Mucosa of descending colon (tissue), 3 donors: Measurements from ENCODE around the gene CBR4. TPM values are rescaled to one million over a fixed set of nuclear protein-coding genes. Genes with fewer than 3 reads are reported as not detected.

Experiments used
- ATAC-seq: fragments of 200-7000 bp; cut with Tn5 transposase; one replicate; pipeline ENCODE4 v1.9.1; 2020; ENCODE audit warnings: mild to moderate bottlenecking, moderate library complexity
- DNase-seq, 3 donors: peaks; one replicate each; pipeline ENCODE4 v3.0.0-alpha.2; 2020
- H3K36me3 ChIP-seq: fragments of 200-600 bp; one replicate; pipeline ENCODE4 v1.8.0; 2021; ENCODE audit warnings: low read depth, mild to moderate bottlenecking
- H3K4me1 ChIP-seq: fragments of 200-600 bp; one replicate; pipeline ENCODE4 v1.8.0; 2021; ENCODE audit warnings: low read depth, mild to moderate bottlenecking
- H3K4me3 ChIP-seq: fragments of 200-600 bp; one replicate; pipeline ENCODE4 v1.8.0; 2021; ENCODE audit warnings: mild to moderate bottlenecking
- H3K9me3 ChIP-seq: fragments of 200-600 bp; one replicate; pipeline ENCODE4 v1.8.0; 2021; ENCODE audit warnings: mild to moderate bottlenecking
- CTCF ChIP-seq: fragments of 200-600 bp; IDR thresholded peaks from one replicate; pipeline ENCODE4 v1.8.0; 2022; ENCODE audit warnings: antibody characterized with exemption, mild to moderate bottlenecking
- intact Hi-C, 2 donors: fragments of 100-400 bp; cut with DNase I in 1 of 2; cut with micrococcal nuclease in 1 of 2; formaldehyde crosslinking; loops; one replicate each; pipeline versions ENCODE4 v1.11.0 to v1.11.1; 2022; cut with DNase I, micrococcal nuclease
- total RNA-seq, 3 donors: library from RNA; stranded (reverse); fragmentation: NEBNext Ultra II Directional in 2 of 3; extraction: Animal tissue kit (Norgen Biotek cat#: 25700) in 2 of 3; gene quantifications; one replicate each; pipeline versions ENCODE4 v1.2.1 to v1.2.4, GENCODE V29; 2021 to 2023
- donor health status: DM: no; HTN: no; CAD: no; lungs with moderate emphysema.
- donor health status: DM: no; HTN: no; CAD: no.
- donor health status: DM: no; HTN: yes; CAD: no.

Gene CBR4
- total RNA-seq, 3 donors from 2014 or later, result 20.9 to 33.6 (median 30.2) TPM

- Histone ChIP-seq H3K4me3 (no peak overlapping the region), H3K9me3 (no peaks in the 10 kb centered on the region), H3K4me1 (no peaks in the 10 kb centered on the region), H3K36me3 (no peaks in the 10 kb centered on the region)
- no peak for TF ChIP-seq CTCF
- intact Hi-C loops, result no loop called here
- DNase-seq, result no peak
- no peak for ATAC-seq
Observed at GRCh38 chr4:169051761-169052593, 41.9 kb upstream of the CBR4 start.

GRCh38 chr4:169050881-169051760, 41.1 kb upstream of the CBR4 start:
- ATAC-seq, result no peak
- intact Hi-C loops, result no loop called here
- Histone ChIP-seq H3K36me3 (no peaks in the 10 kb centered on the region), H3K4me3 (no peak overlapping the region), H3K9me3 (no peaks in the 10 kb centered on the region), H3K4me1 (no peaks in the 10 kb centered on the region)
- DNase-seq, result no peak
- TF ChIP-seq CTCF, result no peak

GRCh38 chr4:169050284-169050683, 40.2 kb upstream of the CBR4 start:
- Histone ChIP-seq H3K4me3 (no peak overlapping the region), H3K36me3 (no peaks in the 10 kb centered on the region), H3K4me1 (no peaks in the 10 kb centered on the region), H3K9me3 (no peaks in the 10 kb centered on the region)
- intact Hi-C loops, result no loop called here
- TF ChIP-seq CTCF, result no peak
- DNase-seq (no peak), ATAC-seq (no peak)

GRCh38 chr4:169048868-169049414, 38.9 kb upstream of the CBR4 start:
- intact Hi-C loops, result no loop called here
- TF ChIP-seq CTCF, result no peak

GRCh38 chr4:169047956-169048355, 37.9 kb upstream of the CBR4 start:
- Histone ChIP-seq H3K9me3 (no peaks in the 10 kb centered on the region), H3K4me3 (no peak overlapping the region), H3K36me3 (no peaks in the 10 kb centered on the region), H3K4me1 (no peaks in the 10 kb centered on the region)
- TF ChIP-seq CTCF, result no peak
- no peak for ATAC-seq
- intact Hi-C loops, result no loop called here
- DNase-seq, result no peak

More at GRCh38 chr4:169048868-169049414, 38.9 kb upstream of the CBR4 start:
- Histone ChIP-seq H3K4me1 (no peaks in the 10 kb centered on the region), H3K36me3 (no peaks in the 10 kb centered on the region), H3K9me3 (no peaks in the 10 kb centered on the region), H3K4me3 (no peak overlapping the region)
- DNase-seq, result no peak
- no peak for ATAC-seq
